Transverse colon (tissue), 4 donors: ENCODE data around the gene DCHS2. TPM values are rescaled to one million over a fixed set of nuclear protein-coding genes. Genes with fewer than 3 reads are reported as not detected.

ENCODE experiments used
- DNase-seq: peaks from one replicate; pipeline ENCODE4 v3.0.0-alpha.2; 2019
- H3K27ac ChIP-seq, 4 donors: fragments of 200-600 bp; sonication (generic); 2 replicates each; pipeline ENCODE4 v1.5.1; 2016 to 2018; ENCODE audit warnings: inconsistent platforms in 4 of 4
- H3K27me3 ChIP-seq: fragments of 200-600 bp; sonication (generic); 2 replicates; pipeline ENCODE4 v1.5.1; 2017; ENCODE audit warnings: inconsistent platforms
- H3K36me3 ChIP-seq, 4 donors: fragments of 200-600 bp; sonication (generic); 2 replicates each; pipeline ENCODE4 v1.5.1; 2017 to 2019; ENCODE audit warnings: inconsistent platforms in 4 of 4
- H3K4me1 ChIP-seq, 4 donors: fragments of 200-600 bp; sonication (generic); 2 replicates each; pipeline ENCODE4 v1.5.1; 2017 to 2020; ENCODE audit warnings: inconsistent platforms in 4 of 4
- H3K4me3 ChIP-seq, 4 donors: fragments of 200-600 bp; sonication (generic); 1 replicate in 1 of 4; 2 replicates in 3 of 4; pipeline versions ENCODE4 v1.5.1 to v1.6.1; 2017 to 2019; ENCODE audit warnings: inconsistent platforms in 4 of 4
- H3K9me3 ChIP-seq, 2 donors: fragments of 200-600 bp; sonication (generic); 2 replicates each; pipeline ENCODE4 v1.5.1; 2017 to 2019; ENCODE audit warnings: inconsistent platforms in 2 of 2
- EP300 ChIP-seq: sonication (generic); formaldehyde crosslinking; IDR thresholded peaks from one replicate; pipeline ENCODE4 v1.6.1; 2017; ENCODE audit warnings: antibody characterized with exemption, low read depth
- POLR2A ChIP-seq: fragments of 450-650 bp; IDR thresholded peaks from one replicate; pipeline ENCODE4 v1.6.1; 2016; ENCODE audit warnings: antibody characterized with exemption, mild to moderate bottlenecking, moderate library complexity
- POLR2AphosphoS5 ChIP-seq, 3 donors: sonication (generic); formaldehyde crosslinking; IDR thresholded peaks; one replicate each; pipeline ENCODE4 v1.6.1; 2016; ENCODE audit warnings: antibody characterized with exemption in 3 of 3
- WGBS, 2 donors: methylation state at CpG; one replicate each; pipeline ENCODE4 v1.1.5; 2018; ENCODE audit warnings: low coverage in 1 of 2; 5-methylcytosine and 5-hydroxymethylcytosine counted together
- in situ Hi-C, 4 donors: fragments of 200-750 bp; cut with MboI; loops; one replicate each; pipeline versions ENCODE4 v1.15.0 to v1.15.1; 2017; ENCODE audit warnings: low sequenced_read_pairs in 3 of 4, low pct_ligation_motif_present in 1 of 4, low pct_unique_long_range_greater_than_20kb in 1 of 4
- intact Hi-C: fragments of 100-400 bp; cut with DNase I; formaldehyde crosslinking; loops from one replicate; pipeline ENCODE4 v1.15.1; 2023; ENCODE audit warnings: low total_unique reads
- total RNA-seq, 4 donors: library from RNA; depleted of rRNA; stranded (reverse); fragments of >200 nt; gene quantifications; one replicate each; pipeline ENCODE4 v1.1.0, GENCODE V29; 2016
- TF ChIP-seq, protein P1 (sequence below), 5 experiments: fragments of 200-600 bp in 3 of 5; fragments of 450-650 bp in 2 of 5; sonication (generic) in 3 of 5; IDR thresholded peaks; 1 replicate in 2 of 5; 2 replicates in 3 of 5; pipeline ENCODE4 v1.5.1; 2016 to 2017; ENCODE audit warnings: antibody characterized with exemption in 5 of 5, inconsistent platforms in 3 of 5, mild to moderate bottlenecking in 2 of 5, moderate library complexity in 1 of 5

DCHS2 gene
- total RNA-seq, 4 donors from 2014 or later, result 0.60 to 20.6 (median 2.9) TPM

DNA sequence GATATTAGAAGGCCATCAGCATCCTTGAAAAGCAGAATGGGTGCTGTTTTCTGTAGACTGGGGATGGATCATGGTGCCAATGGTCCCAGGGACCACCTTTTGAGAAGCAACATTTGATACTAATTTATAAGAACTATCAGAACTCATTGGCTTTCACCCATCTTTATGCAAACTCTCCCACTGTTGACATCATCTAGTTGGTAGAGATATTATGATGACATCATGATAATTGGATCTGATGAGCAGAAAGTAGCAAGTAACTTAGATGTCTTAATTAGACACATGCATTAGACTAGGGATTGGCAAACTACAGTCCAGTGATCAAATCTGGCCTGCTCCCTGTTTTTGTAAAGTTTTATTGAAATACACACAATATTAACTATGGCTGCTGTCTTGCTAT lies 181.0 kb downstream of the DCHS2 start:
- no peaks in the 10 kb centered on the region for H3K4me1 ChIP-seq
- no peak for DNase-seq
- no peak overlapping the region for H3K4me3 ChIP-seq
- H3K27me3 ChIP-seq, result no peaks in the 10 kb centered on the region
- no peaks in the 10 kb centered on the region for H3K36me3 ChIP-seq
- TF ChIP-seq POLR2AphosphoS5 (IDR thresholded peaks at IDR 0.05) (no peak), EP300 (no peak), POLR2A (no peak)
- TF ChIP-seq, protein P1, sequence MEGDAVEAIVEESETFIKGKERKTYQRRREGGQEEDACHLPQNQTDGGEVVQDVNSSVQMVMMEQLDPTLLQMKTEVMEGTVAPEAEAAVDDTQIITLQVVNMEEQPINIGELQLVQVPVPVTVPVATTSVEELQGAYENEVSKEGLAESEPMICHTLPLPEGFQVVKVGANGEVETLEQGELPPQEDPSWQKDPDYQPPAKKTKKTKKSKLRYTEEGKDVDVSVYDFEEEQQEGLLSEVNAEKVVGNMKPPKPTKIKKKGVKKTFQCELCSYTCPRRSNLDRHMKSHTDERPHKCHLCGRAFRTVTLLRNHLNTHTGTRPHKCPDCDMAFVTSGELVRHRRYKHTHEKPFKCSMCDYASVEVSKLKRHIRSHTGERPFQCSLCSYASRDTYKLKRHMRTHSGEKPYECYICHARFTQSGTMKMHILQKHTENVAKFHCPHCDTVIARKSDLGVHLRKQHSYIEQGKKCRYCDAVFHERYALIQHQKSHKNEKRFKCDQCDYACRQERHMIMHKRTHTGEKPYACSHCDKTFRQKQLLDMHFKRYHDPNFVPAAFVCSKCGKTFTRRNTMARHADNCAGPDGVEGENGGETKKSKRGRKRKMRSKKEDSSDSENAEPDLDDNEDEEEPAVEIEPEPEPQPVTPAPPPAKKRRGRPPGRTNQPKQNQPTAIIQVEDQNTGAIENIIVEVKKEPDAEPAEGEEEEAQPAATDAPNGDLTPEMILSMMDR (IDR thresholded peaks at IDR 0.05), result no peak
- H3K9me3 ChIP-seq, result no peaks in the 10 kb centered on the region
- H3K27ac ChIP-seq, result no peak overlapping the region
- in situ Hi-C loops (loop anchor here in 1 of 4 donors (25.0 kb wide), 1 partner anchor 523 kb away; the partner anchor contains the start of gene SFRP2), intact Hi-C loops (no loop called here)

- intact Hi-C loops, result no loop called here
- Histone ChIP-seq H3K9me3 (no peaks in the 10 kb centered on the region), H3K4me3 (no peak overlapping the region), H3K27ac (no peak overlapping the region), H3K36me3 (no peaks in the 10 kb centered on the region), H3K27me3 (no peaks in the 10 kb centered on the region), H3K4me1 (no peaks in the 10 kb centered on the region)
- 50 to 79% methylated on average over 1 of the region's 1 CpG for WGBS, 2 donors
- TF ChIP-seq, protein P1 (IDR thresholded peaks at IDR 0.05), result no peak
- TF ChIP-seq EP300 (no peak), POLR2A (no peak), POLR2AphosphoS5 (IDR thresholded peaks at IDR 0.05) (no peak)
- in situ Hi-C loops, result loop anchor here in 1 of 4 donors (25.0 kb wide), 1 partner anchor 521 kb away; the partner anchor contains the start of gene SFRP2
- DNase-seq, result no peak
These were observed 183.4 kb downstream of the DCHS2 start for GRCh38 chr4:154308207-154308606.

DNA sequence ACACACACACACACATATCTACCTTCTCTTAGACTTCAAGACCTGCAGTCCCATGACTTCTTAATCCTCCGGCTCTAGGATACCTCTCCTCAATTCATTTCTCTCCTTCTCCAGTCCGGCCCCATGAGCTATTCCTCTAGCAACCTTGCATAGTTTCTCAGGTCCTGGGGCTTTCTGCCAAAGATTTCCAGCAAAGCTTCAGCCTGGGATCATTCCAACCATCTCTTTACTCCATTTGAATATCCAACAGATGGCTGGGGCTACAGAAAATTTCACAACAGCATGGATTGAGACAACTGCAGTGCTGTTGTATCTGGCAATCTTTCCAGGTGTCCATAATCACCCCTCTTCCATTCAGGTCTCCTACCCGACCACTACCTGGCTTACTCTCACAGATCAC lies 184.1 kb downstream of the DCHS2 start:
- Histone ChIP-seq H3K4me1 (no peaks in the 10 kb centered on the region), H3K27me3 (no peaks in the 10 kb centered on the region), H3K9me3 (no peaks in the 10 kb centered on the region), H3K36me3 (no peaks in the 10 kb centered on the region), H3K4me3 (no peak overlapping the region), H3K27ac (no peak overlapping the region)
- intact Hi-C loops, result no loop called here
- in situ Hi-C loops, result loop anchor here in 1 of 4 donors (25.0 kb wide), 1 partner anchor 520 kb away; the partner anchor contains the start of gene SFRP2
- TF ChIP-seq POLR2AphosphoS5 (IDR thresholded peaks at IDR 0.05) (no peak), POLR2A (no peak), EP300 (no peak)
- TF ChIP-seq, protein P1 (IDR thresholded peaks at IDR 0.05), result no peak
- WGBS, 2 donors, result 77 to 81% methylated on average over 3 of the region's 3 CpGs
- no peak for DNase-seq

- H3K4me3 ChIP-seq, result no peak overlapping the region
- 46 to 60% methylated on average over 5 of the region's 5 CpGs for WGBS, 2 donors
- H3K4me1 ChIP-seq, result no peaks in the 10 kb centered on the region
- in situ Hi-C loops, result loop anchor here in 1 of 4 donors (25.0 kb wide), 1 partner anchor 518 kb away; the partner anchor contains the start of gene SFRP2
- no peaks in the 10 kb centered on the region for H3K9me3 ChIP-seq
- H3K27ac ChIP-seq, result no peak overlapping the region
- H3K36me3 ChIP-seq, result no peaks in the 10 kb centered on the region
- no peak for DNase-seq
- H3K27me3 ChIP-seq, result no peaks in the 10 kb centered on the region
- intact Hi-C loops, result no loop called here
- no peak for TF ChIP-seq POLR2AphosphoS5 (IDR thresholded peaks at IDR 0.05)
- TF ChIP-seq, protein P1 (IDR thresholded peaks at IDR 0.05), result no peak
- no peak for TF ChIP-seq EP300
- TF ChIP-seq POLR2A, result no peak
These were observed 186.0 kb downstream of the DCHS2 start for GRCh38 chr4:154305616-154306015.
